Measurements from ENCODE around the gene OIP5.
"Not testable (repeated sequence)": the region's sequence is repeated elsewhere in the genome, so short reads cannot be mapped to it uniquely, and the experiment has no call there.

Gene OIP5

DNA sequence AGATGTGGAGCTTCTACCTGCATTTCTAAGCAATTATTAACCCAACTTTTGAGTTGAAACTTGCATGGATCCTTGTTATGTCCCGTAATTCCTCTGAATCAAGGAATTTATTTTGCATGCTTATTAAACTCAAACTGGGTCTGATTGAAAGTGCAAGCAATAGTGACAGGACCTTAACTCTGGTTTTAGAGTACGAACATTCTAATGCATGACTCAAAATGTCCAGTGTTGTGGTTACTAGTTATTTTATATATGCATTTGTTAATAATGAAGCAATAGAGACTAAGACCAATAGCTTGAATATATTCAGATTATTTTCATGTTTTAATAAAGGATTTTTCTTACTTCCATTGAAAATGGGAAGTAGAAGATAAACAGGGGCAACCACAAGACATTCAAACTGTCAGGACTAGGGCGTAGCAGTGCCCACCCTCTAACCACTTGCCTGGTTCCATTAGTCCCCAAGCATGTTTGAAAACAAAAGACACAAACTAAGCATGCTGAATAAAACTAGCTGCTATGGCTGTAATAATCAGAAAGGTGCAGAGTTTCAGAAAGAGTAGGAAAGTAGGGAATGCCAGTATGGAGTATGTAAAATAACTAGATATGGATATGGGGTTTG, 28.1 kb downstream of the OIP5 start:
- in situ Hi-C loops (cut with MboI; ENCODE audit: low sequenced_read_pairs) = no loop called here

DNA sequence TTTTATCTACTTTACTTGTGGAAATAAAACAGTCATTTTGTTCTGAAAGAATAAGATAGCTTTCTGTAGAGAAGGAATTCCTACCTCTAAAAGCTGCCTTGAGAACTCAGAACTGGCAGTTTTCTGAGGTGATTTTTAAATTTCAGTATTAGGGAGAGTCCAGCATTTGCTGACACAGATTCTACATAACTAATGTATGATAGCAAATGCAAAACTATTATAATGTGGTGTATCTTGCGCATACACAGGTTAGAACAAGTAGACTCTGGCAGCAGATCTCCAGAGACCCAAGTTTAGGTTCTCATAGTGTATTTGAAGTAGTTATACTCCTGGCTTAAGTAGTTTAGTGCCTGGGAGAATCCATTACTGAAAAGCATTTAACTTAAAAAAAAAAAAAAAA, 30.8 kb downstream of the OIP5 start:
- in situ Hi-C loops (cut with MboI; ENCODE audit: low sequenced_read_pairs) = no loop called here

DNA sequence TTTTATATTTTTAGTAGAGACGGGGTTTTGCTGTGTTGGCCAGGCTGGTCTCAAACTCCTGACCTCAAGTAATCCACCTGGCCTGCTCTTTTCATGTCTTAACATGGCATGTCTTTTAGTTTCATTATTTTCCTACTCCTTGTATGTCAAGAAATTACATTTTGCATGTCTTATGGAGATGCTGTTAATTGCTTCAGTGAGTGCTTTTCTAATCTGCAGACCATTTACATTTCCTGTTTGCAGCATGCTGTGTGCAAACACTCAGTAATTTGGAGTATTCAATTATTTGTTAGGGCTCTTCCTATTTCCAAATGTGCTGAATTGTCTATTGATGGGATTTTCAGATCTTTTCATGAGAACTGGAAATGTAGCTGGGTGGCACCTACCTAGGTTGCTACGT, 31.3 kb downstream of the OIP5 start:
- in situ Hi-C loops (cut with MboI; ENCODE audit: low sequenced_read_pairs) = not testable (repeated sequence)

- in situ Hi-C loops (cut with MboI; ENCODE audit: low sequenced_read_pairs) = no loop called here
These were observed 39.9 kb downstream of the OIP5 start for GRCh38 chr15:41292521-41292920.

DNA sequence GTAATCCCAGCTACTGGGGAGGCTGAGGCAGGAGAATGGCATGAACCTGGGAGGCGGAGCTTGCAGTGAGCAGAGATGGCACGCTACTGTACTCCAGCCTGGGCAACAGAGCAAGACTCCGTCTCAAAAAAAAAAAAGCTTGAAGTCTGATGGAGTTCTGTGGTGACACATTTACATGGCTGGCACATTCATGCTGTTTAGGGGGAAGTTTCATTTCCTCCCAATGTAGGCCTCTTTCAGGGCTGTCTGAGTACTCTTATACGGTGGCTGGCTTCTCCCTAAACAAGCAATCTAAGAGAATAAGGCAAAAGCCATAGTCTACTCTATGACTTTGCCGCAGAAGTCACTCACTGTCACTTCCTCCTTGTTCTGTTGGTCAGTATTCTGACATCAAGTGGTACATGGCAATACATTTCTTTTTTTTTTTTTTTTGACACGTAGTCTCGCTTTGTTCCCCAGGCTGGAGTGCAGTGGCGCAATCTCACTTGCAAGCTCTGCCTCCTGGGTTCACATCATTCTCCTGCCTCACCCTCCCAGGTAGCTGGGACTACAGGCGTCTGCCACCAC, 41.2 kb downstream of the OIP5 start:
- in situ Hi-C loops (cut with MboI; ENCODE audit: low sequenced_read_pairs) = no loop called here

DNA sequence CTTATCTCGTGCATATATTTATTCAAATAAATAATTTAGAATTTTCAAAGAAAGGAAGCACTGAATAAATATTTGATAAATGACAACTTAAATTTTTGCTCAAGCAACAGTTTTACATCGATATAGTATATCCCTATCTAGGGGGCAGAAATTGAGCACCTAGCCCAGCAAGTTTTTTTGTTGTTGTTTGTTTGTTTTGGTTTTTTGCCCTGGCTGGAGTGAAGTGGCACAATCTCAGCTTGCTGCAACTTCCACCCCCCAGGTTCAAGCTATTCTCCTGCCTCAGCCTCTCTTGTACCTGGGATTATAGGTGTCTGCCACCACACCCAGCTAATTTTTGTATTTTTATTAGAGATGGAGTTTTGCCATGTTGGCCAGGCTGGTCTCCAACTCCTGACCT, 42.4 kb downstream of the OIP5 start:
- in situ Hi-C loops (cut with MboI; ENCODE audit: low sequenced_read_pairs) = no loop called here

DNA sequence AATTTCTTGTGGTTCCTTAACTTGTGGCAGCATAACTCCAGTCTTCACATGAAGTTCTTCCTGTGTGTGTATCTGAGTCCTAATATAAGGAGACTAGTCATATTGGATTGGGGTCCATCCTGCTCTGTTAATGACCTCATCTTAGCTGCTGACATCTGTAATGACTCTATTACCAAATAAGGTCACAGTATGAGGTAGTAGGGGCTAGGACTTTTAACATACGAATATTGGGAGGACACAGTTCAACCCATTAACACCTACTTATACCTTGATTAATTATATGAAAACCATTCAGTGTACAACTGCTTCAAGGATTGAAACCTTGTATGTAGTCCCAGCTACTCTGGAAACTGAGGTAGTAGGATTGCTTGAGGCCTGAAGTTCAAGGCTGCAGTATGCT, 43.9 kb downstream of the OIP5 start:
- in situ Hi-C loops (cut with MboI; ENCODE audit: low sequenced_read_pairs) = no loop called here

- in situ Hi-C loops (cut with MboI; ENCODE audit: low sequenced_read_pairs) = no loop called here
These were observed 45.6 kb downstream of the OIP5 start for GRCh38 chr15:41286665-41287333.

DNA sequence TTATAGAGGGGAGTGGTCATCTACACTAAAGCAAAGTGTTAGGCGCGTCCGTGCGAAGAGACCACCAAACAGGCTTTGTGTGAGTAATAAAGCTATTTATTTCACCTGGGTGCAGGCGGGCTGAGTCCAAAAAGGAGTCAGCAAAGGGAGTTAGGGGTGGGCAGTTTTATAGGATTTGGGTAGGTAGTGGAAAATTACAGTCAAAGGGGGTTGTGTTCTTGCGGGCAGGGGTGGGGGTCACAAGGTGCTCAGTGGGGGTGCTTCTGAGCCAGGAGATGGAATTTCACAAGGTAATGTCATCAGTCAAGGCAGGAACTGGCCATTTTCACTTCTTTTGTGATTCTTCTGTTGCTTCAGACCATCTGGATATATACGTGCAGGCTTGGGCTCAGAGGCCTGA, 47.1 kb downstream of the OIP5 start:
- in situ Hi-C loops (cut with MboI; ENCODE audit: low sequenced_read_pairs) = no loop called here

GRCh38 chr15:41284427-41285177, 47.8 kb downstream of the OIP5 start:
- in situ Hi-C loops (cut with MboI; ENCODE audit: low sequenced_read_pairs) = no loop called here

DNA sequence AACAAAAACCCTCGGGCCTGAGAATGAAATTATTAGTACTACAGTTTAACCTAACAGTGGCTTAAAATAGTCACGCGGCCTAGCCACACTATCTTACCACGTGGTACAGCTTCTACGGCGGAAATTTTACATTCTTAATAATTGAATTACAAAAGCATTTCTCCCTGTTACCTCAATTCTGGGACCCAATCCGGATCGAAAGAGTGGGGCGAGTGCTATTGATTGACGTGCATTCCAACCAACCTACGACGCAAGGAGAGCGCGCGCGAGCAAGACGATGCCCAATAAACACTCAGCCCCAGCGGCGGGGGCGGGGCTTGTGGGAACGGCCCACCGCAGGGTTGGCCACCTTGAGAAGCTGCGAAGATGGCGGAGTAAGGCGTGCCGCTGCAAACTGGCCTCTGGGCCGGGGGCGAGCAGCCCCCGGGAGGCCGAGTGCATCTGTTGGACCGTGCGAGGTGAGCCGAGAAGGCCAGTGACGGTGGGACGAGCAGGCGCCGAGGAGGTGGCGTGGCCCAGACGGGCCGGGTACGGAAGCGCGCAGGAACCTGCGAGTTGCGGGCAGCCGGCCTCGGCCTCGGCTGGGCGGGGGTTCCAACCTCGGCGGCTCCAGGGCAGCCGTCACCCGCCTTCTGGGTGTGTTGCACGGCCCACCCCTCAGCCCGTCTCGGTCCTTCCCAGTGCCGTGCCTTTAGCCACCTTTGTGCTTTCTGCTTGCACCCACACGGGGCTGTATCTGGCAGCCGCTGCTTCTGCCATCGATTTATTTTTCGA, 48.6 kb downstream of the OIP5 start:
- in situ Hi-C loops (cut with MboI; ENCODE audit: low sequenced_read_pairs) = no loop called here

- in situ Hi-C loops (cut with MboI; ENCODE audit: low sequenced_read_pairs) = not testable (repeated sequence)
These were observed 49.3 kb downstream of the OIP5 start for GRCh38 chr15:41282980-41283652.

GRCh38 chr15:41282436-41282835, 50.0 kb downstream of the OIP5 start:
- in situ Hi-C loops (cut with MboI; ENCODE audit: low sequenced_read_pairs) = not testable (repeated sequence)

DNA sequence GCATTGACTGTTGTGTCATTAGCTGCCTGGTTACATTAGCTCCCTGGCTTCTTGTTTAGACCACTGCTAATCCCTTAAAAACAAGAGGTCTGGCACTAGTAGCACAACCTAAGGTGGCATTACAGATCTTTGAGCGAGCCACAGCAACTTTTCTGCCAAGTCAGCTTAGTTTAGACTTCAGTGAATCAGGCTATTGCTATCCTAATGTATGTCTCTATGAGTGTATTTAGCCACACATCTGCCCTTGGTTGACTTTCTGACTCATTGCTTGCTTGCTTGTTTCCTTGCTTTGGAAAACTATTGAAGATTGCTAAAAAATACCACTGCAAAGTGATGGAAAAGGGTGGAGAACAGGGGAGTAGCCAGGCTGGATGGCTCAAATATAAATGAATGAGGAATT, 51.2 kb downstream of the OIP5 start:
- in situ Hi-C loops (cut with MboI; ENCODE audit: low sequenced_read_pairs) = no loop called here

- in situ Hi-C loops (cut with MboI; ENCODE audit: low sequenced_read_pairs) = no loop called here
These were observed 52.7 kb downstream of the OIP5 start for GRCh38 chr15:41279535-41280283.

- in situ Hi-C loops (cut with MboI; ENCODE audit: low sequenced_read_pairs) = no loop called here
These were observed 54.1 kb downstream of the OIP5 start for GRCh38 chr15:41278319-41278718.

GRCh38 chr15:41276831-41277230, 55.6 kb downstream of the OIP5 start:
- in situ Hi-C loops (cut with MboI; ENCODE audit: low sequenced_read_pairs) = no loop called here

DNA sequence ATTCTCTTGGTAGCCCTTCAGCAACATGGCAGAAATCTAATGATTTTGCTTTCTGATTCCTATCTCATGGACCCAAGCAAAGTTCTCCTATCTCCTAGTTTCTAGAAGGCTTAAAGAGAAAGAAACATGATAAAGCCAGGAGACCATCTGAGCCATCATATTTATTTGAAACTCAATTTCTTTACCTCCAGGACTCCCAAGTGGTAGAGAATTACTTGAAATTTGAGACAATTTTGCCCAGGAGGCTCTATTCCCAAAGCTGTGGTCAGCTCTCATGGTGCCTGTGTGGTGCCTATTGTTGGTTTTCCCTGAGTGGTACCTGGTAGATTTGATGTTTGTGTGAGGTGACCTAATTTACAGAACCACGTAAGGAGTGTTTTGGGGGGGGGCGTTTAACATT, 62.5 kb downstream of the OIP5 start:
- in situ Hi-C loops (cut with MboI; ENCODE audit: low sequenced_read_pairs) = no loop called here

GRCh38 chr15:41263891-41264351, 68.5 kb downstream of the OIP5 start:
- in situ Hi-C loops (cut with MboI; ENCODE audit: low sequenced_read_pairs) = no loop called here

DNA sequence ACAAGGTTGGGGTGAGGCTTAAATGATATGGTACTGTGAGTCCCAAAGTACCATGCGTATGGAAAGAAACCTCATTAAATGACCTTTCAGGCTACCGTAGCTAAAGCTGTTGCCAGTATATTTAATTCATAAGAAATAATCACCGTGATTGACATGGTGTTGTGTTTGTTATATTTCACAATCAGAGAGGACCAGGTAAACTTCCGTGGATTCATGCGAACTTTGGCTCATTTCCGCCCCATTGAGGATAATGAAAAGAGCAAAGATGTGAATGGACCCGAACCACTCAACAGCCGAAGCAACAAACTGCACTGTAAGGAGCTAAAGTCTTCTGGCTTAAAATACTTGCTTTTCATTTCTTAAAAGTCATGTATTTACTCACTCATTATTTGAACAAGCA, 69.8 kb downstream of the OIP5 start:
- in situ Hi-C loops (cut with MboI; ENCODE audit: low sequenced_read_pairs) = no loop called here

Measured in hTERT RPE-1 (cell line).